Measurements from ENCODE around the gene MESP2. TPM values are rescaled to one million over a fixed set of nuclear protein-coding genes. Genes with fewer than 3 reads are reported as not detected.

Gene MESP2
- total and polyA plus RNA-seq, 9 of the 15 experiments (the other 6 are each of a cell fraction or from before 2014, with no cell fraction given): 0.08 to 0.82 (median 0.37) TPM

- Histone ChIP-seq H2AFZ (ENCODE audit: low read depth, low read length) (peak overlapping the region; percentile 95), H3K9me1 (ENCODE audit: control insufficient read depth, insufficient read depth, low read length) (no peaks in the 10 kb centered on the region), H3K79me2 (ENCODE audit: control insufficient read depth, insufficient read depth, low read length) (no peaks in the 10 kb centered on the region), H3K9ac (ENCODE audit: insufficient read depth in 1 of 2, low read depth in 2 of 2, low read length in 2 of 2) (peak overlapping the region in 1 of 2 experiments; percentile 80; a peak in 2 of 4 replicates), H4K20me1 (replicated peaks; ENCODE audit: control insufficient read depth, insufficient read depth, low read length) (no peaks in the 10 kb centered on the region), H3K4me1 (replicated peaks in 1 of 2; ENCODE audit: control insufficient read depth in 2 of 2, insufficient read depth in 2 of 2, low read length in 2 of 2) (peaks cover 13 to 26% of the 10 kb centered on the region in 2 experiments), H3K4me2 (ENCODE audit: insufficient read depth, low read length) (peak overlapping the region; percentile 84), H3K36me3 (ENCODE audit: control insufficient read depth, insufficient read depth, low read length) (no peaks in the 10 kb centered on the region), H3K4me3 (no peak overlapping the region), H3K27me3 (ENCODE audit: control insufficient read depth in 2 of 2, insufficient read depth in 2 of 2, low read length in 2 of 2) (no peaks in the 10 kb centered on the region), H3K9me3 (replicated peaks; ENCODE audit: control insufficient read depth, insufficient read depth, low read depth, low read length) (no peaks in the 10 kb centered on the region), H3K27ac (ENCODE audit: extremely low read depth, low read depth, low read length) (no peak overlapping the region)
- WGBS (ENCODE audit: insufficient coverage, low coverage, missing lambda C conversion rate): 46% methylated on average over 18 of the region's 18 CpGs
- TF ChIP-seq POLR3A (IDR thresholded peaks at IDR 0.05; ENCODE audit: borderline replicate concordance, extremely low read depth, insufficient read depth, insufficient read length) (no peak), ZBTB33 (CRISPR knock-in tag; IDR thresholded peaks at IDR 0.05) (0 out of 2 replicates have a peak, but pooled peaks have one; percentile 1), FOXP1 (CRISPR knock-in tag; IDR thresholded peaks at IDR 0.05) (0 out of 2 replicates have a peak, but pooled peaks have one; percentile 13)
- ATAC-seq (peak; percentile 13), DNase-seq (ENCODE audit: extremely low read depth in 1 of 4, low spot score in 3 of 4) (no peak), FAIRE-seq (no peak)
- intact Hi-C loops (cut with micrococcal nuclease): loop anchor here (5.0 kb wide), 2 partner anchors 61 to 131 kb away; partner anchors contain the start of gene AP3S2
- ChIA-PET CTCF (ENCODE audit: low intra/inter-chr PET ratio) (interaction anchor here (0.6 to 3.6 kb wide), 5 partner anchors 11 to 127 kb away, joined by 3 to 28 read pairs (median 4); no protein-coding TSS in a partner anchor), POLR2A (interaction anchor here (0.6 to 1.6 kb wide), 12 partner anchors 8 to 903 kb away, joined by 3 to 7 read pairs (median 3); partner anchors contain the start of genes ANPEP and AP3S2)
- no TSS peak for BruUV-seq (replicated peaks)
- in situ Hi-C loops (cut with MboI): no loop called here
These were observed 14.9 kb upstream of the MESP2 start for GRCh38 chr15:89761009-89761831.
